HEK293 (cell line): Measurements from ENCODE around the gene GPR155.

Experiments
- CTCF ChIP-seq: fragments of 450-650 bp; formaldehyde crosslinking; IDR thresholded peaks from 2 replicates; pipeline ENCODE4 v1.5.1; 2016; ENCODE audit warnings: missing biosample characterization, missing genetic modification characterization
- ZNF175 ChIP-seq: fragments of 450-650 bp; formaldehyde crosslinking; IDR thresholded peaks from 2 replicates; pipeline ENCODE4 v1.5.1; 2016; ENCODE audit warnings: missing biosample characterization, missing genetic modification characterization
- ZNF202 ChIP-seq: fragments of 450-650 bp; formaldehyde crosslinking; IDR thresholded peaks from 2 replicates; pipeline ENCODE4 v1.5.1; 2016; ENCODE audit warnings: missing biosample characterization, missing genetic modification characterization, borderline replicate concordance
- ZNF510 ChIP-seq: fragments of 450-650 bp; formaldehyde crosslinking; IDR thresholded peaks from 2 replicates; pipeline ENCODE4 v1.5.1; 2018; ENCODE audit warnings: mild to moderate bottlenecking, missing genetic modification characterization, missing biosample characterization; ENCODE audit not compliant: insufficient replicate concordance
- ZNF561 ChIP-seq: fragments of 450-650 bp; IDR thresholded peaks from 2 replicates; pipeline ENCODE4 v1.5.1; 2018; ENCODE audit warnings: missing biosample characterization, missing genetic modification characterization, borderline replicate concordance

- TF ChIP-seq ZNF175 (tag by site-specific recombination) (no peak), ZNF510 (no peak), ZNF202 (tag by site-specific recombination) (no peak), ZNF561 (tag by site-specific recombination) (no peak), CTCF (tag by site-specific recombination) (no peak)
Observed at GRCh38 chr2:174446531-174446930, 40.3 kb downstream of the GPR155 start.
